GM21526 (cell line): ENCODE measurements around the gene LRP1-AS.
"Not testable (repeated sequence)": the region's sequence is repeated elsewhere in the genome, so short reads cannot be mapped to it uniquely, and the experiment has no call there.

Source experiments
- ATAC-seq: cut with Tn5 transposase; IDR thresholded peaks from one replicate; pipeline ENCODE4 v1.9.1; 2021; ENCODE audit warnings: moderate library complexity; ENCODE audit not compliant: unreplicated experiment, low FRiP score

Gene LRP1-AS

DNA sequence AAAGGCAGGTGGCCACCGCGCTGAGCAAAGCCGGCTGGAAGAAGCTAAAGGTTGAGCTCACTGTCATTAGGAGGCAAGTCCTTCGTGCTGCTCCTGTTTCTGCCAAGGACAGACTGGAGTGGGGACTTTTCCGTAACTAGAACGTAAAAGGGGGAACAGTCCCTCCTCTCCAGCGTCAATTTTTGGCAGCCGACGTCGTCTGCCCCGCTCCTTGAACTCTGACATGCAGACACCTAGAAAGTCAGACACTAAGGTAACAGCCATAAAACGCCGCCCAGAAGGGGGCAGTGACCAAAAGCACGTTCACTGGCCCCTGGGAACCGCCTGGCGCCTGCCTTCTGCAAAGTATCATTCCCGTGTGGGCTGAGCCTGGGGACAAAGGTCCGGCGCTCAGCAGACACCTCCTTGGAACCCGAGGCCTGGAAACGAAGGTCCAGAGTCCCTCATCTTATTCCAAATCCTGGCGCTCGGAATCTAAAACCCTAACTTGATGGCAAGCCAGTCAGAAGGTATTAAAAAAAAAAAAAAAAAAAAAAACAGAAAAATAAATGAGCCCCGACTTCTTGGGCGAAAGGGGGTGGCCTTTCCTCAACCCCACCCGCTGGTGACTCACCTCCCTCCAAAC lies 20.2 kb downstream of the LRP1-AS start:
- ATAC-seq = no peak

DNA sequence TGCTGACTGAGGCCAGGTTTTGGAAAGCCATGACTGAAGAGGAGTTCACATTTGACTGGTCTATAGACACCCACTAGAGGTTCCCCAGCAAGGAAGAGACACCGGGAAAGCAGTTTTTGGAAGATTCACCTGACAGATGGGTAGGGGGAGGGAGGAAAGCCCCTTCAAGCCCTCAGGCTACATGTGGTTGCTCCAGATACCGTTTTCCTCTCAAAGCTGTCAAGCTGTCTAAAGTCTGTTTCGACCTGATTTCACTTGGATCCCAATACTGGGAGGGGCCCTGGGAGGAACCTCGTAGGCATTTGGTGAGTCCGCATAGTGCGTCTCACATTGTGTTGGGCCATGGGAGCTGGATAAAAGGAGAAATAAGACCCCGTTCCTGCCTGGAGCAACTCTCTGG lies 20.9 kb downstream of the LRP1-AS start:
- no peak for ATAC-seq

DNA sequence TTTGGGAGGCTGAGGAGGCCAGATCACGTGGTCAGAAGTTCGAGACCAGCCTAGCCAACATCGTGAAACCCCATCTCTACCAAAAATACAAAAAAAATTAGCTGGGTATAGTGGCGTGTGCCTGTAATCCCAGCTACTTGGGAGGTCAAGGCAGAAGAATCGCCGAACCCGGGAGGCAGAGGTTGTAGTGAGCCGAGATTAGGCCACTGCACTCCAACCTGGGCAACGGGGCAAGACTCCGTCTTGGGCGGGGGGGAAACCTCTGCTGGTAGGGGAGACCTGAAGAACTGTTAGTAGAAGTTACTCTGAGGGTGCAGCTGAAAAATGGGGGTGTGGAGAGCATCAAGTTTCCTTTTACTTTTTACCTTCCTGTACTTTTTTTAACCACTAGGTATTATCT lies 21.4 kb downstream of the LRP1-AS start:
- ATAC-seq = no peak

DNA sequence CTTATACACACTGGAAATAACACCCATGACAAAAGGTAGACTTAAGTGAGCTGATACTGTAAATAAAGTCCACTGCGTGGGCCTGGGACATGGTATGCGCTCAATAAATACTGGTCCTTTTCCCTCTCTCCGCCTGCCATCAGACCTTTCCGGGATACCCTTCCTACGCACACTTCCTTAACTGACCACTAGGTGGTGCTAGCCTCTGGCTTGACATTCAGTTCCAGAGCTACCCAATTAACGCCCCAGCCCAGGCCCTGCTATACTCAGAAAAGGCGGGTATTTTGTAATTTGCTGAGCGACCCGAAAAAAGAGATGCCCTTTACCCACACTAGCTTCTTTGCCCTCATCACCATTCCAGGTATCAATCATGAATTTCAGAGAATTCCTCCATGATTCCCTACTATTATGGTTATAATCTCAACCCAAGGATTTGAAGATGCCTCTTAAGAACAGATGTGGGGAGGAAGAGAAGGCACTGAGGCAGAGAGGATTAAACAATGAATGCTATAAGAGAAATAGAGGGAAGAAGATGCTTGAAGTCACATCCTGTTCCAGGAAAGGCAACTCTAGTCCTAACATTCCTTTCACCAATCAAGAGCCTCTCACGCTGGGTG lies 23.1 kb downstream of the LRP1-AS start:
- no peak for ATAC-seq

DNA sequence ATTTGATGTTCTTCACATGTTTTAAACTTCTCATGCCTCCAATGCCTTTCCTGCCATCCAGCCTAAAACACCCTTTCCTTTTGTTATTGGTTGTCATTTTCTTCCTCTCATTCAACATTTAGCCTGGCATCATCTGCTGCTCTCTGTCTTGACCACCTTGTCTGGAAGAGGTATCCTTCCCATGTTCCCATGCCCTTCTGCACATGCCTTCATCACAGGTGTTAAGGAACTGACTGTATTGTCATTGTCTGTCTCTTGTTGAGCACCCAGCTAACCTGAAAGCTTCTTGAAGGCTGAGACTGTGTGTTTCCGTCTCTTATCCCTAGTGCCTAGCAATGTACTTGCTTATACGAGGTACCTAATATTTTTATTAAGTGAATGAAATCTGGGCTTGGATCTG lies 23.6 kb downstream of the LRP1-AS start:
- no peak for ATAC-seq

DNA sequence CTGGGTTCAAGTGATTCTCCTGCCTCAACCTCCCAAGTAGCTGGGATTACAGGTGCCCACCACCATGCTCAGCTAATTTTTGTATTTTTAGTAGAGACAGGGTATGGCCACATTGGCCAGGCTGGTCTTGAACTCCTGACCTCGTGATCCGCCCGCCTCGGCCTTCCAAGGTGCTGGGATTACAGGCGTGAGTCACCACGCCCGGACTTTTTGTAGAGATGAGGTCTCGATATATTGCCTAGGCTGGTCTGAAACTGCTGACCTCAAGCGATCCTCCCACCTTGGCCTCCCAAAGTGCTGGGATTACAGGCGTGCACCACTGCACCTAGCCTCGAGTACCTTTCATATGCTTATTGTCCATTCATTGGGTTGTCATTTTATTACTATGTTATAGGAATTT lies 26.7 kb downstream of the LRP1-AS start:
- ATAC-seq = not testable (repeated sequence)

DNA sequence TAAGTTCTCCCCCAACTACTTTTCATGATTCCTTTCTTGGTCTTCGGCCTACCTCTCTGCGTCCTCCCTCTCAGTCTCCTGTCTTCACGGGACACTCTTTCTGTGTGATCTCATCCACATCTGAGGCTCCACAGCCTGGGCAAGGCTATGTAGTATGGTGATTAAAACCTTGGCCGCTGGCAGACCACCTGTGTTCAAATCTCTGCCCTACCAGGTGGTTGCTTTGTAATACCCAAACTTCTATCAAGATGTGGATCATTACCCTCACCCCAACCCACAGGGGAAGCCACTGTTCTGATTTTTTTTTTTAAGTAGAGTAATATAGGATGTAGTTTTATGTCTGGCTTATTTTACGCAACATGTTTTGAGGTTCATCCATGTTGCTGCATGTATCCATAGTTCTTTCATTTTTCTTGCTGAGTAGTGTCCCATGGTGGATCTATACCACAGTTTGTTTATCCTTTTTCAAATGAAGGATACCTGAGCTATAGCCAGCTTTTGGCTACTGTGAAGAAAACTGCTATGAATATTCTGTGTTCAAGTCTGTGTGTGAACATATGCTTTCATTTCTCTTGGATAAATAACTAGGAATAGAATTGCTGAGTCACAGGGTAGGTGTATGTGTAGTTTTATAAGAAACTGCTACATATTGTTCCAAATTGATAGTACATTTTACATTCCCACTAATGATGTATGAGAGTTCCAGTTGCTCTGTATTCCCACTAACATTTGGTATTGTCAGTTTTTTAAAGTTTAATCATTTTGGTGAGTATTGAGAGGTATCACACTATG lies 27.9 kb downstream of the LRP1-AS start:
- ATAC-seq = no peak

DNA sequence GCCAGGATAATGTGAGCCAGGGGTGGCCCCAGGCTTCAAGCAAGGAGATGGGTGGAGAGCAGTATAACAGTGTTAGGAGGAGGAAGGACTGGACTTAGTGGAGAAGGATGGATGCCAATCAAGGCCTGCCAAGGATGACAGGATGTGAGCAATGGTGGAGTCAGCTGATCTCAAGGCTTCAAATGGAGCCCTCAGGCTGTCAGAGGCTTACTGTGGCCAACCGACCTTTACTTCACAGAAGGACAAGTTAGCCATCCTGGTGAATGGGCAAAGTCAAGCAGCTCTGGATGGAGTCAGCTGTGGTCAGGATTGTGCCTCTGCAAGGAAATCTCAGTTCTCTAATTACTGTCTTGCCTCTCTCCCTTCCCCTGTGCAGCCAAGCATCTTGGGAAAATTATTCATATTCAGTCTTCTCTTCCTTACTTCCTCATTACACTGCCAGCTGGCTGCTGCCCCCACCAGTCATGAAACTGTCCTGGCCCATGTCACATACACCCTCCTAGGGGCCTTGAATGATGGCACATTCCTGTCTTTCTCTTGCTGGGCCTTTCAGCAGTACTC lies 28.6 kb downstream of the LRP1-AS start:
- no peak for ATAC-seq

DNA sequence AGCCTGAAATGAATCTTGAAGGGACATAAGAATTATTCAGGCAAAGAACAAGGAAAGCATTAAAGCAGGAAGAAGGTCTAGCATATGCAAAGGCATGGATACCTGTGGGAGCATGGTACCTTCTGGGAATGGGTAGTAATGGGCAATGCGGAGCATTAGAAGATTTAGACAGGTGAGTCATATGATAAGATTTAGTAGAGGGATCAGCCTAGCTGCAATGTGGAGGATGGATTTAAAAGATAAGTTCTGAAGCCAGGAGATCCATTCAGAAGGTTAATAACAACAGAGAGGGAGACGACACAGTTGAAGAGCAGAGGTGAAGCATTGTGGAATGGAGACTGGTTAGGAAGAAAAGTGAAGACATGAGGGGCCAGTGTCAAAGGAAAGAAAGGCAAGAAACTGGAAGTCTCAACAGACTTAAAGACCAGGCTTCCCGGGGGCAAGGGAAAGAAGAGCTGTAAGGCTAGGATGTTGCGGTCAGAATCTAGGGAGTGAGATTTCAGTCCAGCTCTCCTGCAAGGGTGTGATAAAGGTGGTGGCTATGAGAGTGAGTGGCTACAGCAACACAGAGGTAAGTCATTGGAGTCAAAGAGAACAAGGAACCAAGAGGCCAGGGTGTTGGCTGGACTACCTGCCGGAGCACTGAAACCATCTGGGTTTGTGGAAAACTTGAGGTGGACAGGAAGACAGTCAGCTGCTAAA lies 30.7 kb downstream of the LRP1-AS start:
- ATAC-seq = no peak

DNA sequence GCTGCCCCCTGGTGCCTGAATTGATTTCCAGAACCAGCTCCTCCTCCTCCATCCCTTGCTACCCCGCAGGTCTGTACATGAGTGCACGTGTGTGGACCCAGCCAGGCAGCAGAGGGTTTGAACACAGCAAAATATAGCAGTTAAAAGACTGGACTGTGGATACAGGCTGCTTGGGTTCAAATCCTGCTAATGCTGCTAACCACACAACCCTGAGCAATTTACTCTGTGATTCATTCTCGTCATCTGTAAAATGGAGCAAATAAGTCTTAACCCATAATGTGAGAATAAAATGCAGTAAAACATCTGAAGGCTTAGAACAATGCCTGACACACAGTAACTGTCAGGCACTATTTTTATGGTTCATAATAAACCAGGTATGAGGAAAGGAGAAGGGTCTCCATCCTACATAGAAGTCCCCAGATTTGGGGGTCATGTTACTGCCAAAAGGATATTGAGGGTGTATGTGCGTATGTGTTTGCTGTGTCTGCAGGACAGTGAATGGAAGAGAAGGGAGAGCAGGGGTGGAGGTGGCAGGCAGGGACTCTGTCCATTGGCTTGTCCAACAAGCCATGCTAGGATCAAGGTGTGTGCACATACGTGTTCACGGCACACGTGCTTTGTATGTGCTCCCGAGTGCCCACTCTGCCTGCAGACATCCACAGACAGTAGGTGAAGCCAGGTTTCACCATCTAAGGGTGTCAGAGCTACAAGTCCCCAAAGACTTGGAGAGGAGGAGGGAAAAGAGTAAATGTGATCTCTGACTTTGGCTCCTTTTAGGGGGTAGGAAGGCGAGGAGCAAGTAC lies 34.7 kb downstream of the LRP1-AS start:
- peak; percentile 49 for ATAC-seq

DNA sequence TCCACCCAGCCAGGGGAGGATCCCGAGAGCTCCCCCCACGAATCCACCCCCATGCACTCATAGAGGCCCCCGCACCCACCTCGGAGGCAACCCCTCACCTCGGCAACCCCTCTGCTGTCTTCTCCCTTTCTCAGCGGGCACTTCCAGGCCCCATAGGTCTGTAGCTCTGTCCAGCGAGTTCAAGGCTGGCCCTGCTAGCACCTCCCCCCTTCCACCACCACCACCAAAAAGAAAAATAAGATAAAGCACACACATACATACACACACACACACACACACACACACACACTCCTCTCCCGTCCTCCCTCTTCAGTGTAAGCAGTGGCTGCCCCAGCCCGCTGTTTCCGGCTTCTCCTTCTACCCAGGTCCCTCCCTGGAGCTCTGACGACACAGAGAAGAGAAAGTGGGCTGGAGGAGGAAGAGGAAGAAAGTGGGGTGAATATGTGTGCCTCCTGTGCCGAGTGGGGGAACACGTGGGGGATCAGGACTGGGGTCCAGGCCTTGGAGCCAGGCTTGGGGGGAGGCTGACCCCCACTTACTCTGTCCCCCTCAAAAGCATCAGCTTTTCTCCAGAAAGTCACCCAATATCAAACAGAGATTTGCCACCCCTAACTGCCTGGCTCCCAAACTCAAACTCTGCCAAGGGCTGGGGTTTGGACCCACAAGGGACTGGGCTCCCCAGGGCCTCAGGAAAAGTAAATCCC lies 36.2 kb downstream of the LRP1-AS start, which contains the start of gene STAT6:
Gene STAT6, minus strand, starts transcription at position 332 of the 704 bp plus-strand sequence. CDS start 3,084 bp downstream, outside the sequence.
- peak; percentile 51 for ATAC-seq

DNA sequence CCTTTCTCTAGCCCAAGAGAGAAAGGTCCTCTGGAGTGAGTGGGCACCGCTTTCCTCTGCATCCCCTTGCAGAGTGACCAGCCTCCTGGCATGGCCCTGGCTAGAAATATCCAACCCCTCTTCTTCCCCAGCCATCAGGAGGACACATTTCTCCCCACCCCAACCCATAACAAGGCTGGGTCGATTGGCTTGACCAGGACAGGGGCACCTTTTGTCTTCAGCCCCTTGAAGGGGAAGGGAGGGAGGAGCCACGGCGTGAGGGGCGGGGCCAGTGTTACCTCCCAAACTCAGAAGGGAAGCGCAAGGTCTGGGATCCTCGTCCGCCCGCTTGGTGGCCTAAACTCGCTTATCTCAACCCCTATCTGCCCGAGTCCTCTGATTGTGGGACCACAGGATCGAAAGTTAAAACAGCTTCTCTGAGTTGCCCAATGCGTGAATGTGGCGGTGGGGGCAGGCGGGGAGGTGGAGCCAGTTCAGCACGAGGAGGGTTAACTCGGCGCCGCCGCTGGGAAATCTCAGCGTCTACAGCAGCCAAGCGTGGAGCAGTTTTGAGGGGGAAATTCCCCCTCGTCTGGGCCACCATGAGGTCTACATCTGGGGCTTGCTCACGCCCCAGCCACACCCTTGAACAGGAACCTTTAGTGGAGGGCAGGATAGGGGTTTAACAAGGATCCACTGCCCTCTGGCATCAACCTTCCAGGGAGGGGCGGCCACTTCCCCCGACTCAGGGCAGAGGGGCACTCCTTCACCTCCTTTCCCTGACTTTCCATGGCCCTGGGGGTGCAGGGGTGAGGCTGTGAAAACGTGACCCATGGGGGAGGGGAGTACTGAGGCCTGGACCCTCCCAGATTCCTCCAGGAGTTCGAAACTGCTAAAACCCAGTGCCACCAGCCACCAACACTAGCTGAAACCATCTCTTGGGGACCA lies 37.1 kb downstream of the LRP1-AS start:
- ATAC-seq = peak; percentile 33

DNA sequence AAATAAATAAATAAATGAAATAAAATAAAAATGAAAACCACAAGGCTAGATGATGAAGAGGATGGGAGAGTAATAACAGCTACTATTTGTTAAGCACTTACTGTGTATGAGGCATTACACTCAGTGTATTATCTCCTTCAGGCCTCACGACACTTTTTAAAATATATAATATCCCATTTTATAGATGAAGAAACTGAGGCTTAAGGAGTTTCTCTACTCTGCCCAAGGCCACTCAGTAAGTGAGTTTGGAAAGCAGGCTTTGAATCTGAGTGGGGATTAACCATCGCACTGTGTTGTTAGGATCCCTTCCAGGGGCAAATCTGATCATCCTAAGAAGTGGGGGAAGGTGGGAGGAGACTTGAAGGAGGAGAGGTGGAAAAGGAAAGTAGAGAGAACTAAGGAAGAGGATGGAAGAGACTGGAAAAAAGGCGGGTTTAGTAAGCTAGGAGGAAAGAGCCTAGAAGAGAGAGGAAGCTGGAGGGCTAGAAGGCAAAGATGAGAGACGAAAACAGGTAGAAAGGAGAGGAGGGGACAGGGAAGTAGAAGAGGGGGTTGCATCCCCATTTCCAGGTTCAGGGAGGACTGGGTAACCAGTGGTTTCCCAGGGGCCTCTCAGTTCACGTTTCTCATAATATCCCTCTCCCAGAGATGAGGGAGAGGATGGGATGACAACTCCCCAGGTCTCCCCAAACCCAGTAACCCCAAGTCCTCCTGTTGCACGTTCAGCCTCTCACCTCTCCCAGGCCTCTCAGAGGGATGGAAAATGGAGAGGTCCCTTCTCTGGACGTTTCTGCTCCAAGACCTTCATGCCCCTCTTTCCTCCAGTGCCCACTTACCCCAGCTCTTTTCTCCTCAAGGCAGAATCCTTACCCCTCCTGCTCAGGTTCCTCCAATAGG lies 38.0 kb downstream of the LRP1-AS start:
- ATAC-seq = no peak

DNA sequence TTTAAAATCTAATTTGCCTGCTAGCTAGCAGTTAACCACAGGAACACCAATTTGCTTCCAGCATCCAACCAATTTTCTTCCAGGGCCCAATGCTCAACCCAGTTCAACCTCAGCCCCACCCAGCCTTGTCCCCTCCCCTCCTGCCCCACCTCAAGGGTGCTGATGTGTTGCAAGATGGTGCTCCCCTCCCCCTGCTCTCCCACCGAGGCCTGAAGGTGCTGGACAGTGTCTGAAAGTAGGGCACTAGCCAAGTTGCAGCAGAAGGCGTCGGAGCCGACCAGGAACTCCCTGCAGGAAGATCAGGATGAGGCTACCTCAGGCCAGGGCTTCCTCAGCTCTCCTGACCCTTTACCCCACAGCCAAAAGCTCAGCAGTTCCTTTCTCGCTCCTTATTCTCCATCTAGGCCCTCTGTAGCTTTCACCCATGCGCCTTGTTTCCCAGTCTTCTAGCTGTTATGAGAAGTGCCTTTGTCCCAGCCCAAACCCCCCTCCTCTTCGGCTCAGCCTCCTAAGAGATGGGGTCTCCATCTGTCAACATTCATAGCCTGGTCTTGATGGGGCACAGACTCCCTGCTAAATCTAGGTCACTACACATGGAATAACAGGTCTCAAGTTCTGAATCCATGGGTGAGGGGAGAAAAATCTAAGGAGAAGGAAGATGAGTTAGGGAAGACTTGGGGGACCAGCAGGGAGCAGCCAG lies 39.8 kb downstream of the LRP1-AS start:
- ATAC-seq = no peak

DNA sequence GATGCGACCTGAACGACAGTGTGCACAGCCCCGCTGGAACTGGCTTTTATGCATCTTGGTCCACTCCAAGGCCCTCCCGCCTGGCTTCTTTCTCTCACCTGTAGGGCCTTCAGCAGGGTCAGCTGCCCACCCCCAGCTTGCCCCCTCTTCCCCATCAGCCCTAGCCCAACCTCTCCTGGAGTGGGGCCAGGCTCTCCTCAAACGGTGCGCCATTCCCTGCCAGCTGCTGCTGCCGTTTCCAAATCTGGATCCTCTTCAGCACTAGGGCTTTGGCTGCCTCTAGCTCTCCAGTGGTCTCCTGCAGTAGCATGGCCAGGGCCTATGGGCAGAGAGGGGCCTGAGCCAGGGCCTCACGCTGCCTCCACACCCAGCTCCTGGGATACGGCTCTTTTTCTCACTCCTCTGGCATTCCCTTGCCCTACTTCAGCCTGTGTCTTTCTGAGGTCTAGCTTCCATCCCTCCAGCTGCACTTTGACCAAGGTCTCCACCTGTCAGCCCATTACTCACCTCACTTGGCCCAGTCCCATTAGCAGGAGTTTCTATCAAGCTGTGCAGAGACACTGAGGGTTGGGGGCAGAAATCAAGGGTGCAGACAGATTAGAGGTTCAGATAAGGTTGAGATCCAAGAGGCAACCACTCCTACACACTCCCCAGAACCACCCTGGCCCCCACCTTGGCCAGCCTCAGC lies 41.3 kb downstream of the LRP1-AS start:
- no peak for ATAC-seq
